Right lung (tissue), 5 donors: ENCODE measurements around the gene MYO7B. TPM values are rescaled to one million over a fixed set of nuclear protein-coding genes. Genes with fewer than 3 reads are reported as not detected.

Source experiments
- DNase-seq, 2 donors: peaks; one replicate each; pipeline ENCODE4 v3.0.0-alpha.2; 2013
- polyA plus RNA-seq, 5 donors: library from polyadenylated mRNA; unstranded; fragments of 120-200 nt; gene quantifications; one replicate each; pipeline versions ENCODE4 v1.2.1 to v1.2.3, GENCODE V29; 2013; ENCODE audit warnings: inconsistent platforms in 1 of 5, low replicate concordance in 1 of 5; ENCODE audit not compliant: insufficient read length in 5 of 5, insufficient read depth in 1 of 5

The MYO7B gene
- polyA plus RNA-seq, 5 donors: 0.51 to 1.2 (median 0.70) TPM

DNA sequence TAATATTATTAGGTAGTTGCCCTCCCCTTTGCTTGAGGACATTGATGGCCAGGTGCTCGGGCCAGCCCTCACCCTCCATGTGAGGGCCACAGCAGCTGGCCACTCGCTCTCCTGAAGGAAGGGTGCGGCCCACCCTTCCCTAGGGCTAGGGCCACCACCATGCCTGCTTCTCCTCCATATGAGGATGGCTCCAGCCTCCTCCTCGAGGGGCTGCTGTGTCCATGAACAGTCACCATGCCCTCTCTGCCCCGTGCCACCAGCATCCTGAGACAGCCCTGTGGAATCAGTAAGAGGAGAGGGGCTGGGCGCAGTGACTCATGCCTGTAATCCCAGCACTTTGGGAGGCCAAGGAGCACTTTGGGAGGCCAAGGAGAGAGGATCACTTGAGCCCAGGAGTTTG, 112.8 kb downstream of the MYO7B start:
- no peak for DNase-seq

- no peak for DNase-seq
Observed at GRCh38 chr2:127649100-127649611, 113.7 kb downstream of the MYO7B start.

- DNase-seq: peak in 1 of 2 donors; percentile 52
Observed at GRCh38 chr2:127649684-127650040, 114.2 kb downstream of the MYO7B start.

GRCh38 chr2:127650041-127650784, 114.7 kb downstream of the MYO7B start:
- DNase-seq: no peak

- no peak for DNase-seq
Observed at GRCh38 chr2:127650785-127651380, 115.4 kb downstream of the MYO7B start.

- no peak for DNase-seq
Observed at GRCh38 chr2:127651381-127651809, 115.9 kb downstream of the MYO7B start.

GRCh38 chr2:127651971-127652550, 116.6 kb downstream of the MYO7B start:
- no peak for DNase-seq

GRCh38 chr2:127652786-127653357, 117.4 kb downstream of the MYO7B start:
- no peak for DNase-seq

DNA sequence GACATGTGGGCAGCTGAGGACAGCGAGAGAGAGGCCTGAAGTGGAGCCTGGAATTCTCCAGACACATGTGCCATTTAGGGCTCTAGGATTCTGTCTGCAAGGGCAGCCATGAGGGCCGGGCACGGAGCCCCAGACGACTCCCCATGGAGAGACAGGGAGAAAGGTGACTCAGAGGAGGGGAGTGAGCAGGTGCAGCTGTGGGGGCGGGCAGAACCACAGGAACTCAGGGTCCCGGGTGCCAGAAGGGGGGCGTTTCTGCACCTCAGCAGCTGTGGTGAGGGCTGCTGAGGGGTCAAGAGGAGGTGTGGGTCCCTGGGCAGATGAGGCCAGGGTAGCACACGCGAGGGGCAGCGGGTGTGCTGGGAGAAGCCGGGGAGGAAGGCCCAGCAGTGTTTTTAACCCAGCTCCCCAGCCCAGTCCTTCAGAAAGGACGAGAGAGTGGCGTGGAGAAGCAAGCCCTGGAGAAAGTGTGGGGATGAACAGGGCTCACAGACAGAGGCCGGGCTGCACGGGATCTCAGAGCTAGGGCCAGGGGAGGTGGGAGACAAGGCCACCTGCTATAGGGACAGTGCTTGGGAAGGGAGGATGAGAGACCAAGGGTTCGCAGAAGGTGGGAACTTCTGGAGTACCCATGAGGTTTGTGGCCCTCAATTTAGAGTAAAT, 118.1 kb downstream of the MYO7B start:
- DNase-seq: no peak

DNA sequence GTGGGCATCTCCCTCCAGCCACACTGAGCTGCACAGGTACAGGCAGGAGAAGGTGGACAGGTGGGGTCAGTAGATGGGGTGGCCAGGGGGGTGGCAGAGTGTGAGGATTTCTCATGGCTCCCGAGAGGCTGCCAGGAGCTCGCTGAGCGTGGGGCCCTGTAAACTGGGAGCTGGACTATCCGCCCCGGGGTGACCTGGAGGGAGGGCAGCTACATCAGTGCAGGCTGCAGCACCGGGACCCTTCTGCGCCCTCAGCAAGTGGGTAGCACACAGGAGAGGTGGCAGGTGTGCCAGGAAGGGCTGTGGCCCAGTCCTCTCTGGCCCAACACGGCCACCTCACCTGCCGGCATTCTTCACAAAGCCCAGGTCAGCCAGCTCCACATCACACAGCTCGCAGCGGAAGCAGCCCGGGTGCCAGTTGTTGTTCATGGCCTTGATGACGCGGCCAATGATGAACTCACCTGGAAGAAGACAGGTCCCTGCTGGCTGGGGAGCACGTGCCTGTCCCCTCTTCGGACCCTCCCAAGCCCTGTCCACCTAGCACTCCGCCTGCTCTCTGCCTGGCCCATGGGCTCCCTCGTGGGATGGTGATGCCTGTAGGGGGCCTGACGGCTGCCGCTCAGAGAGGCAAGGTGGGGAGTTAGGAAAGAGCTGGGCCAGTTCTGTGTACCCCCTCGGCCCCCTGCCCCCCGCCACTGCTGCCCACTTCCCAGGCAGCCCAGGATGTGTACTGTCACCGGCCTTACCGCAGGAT, 118.8 kb downstream of the MYO7B start:
- DNase-seq: no peak

DNA sequence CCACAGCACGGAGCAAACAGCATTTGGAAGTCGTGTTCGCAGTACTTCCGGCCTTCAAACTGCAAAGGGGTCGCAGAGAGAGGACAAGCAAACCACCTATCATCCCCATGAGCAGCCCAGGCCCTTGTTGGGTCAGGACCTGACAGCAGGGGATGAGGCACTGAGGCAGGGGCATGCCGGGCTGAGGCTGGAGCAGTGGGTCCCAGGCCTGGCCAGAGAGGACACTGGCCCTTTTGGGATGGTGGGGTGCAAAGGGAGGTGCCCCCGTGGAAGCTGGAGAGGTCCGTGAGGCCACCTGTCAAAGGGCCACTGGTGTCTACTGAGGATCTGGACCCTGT, 119.3 kb downstream of the MYO7B start:
- no peak for DNase-seq

- DNase-seq: no peak
Observed at GRCh38 chr2:127655209-127656073, 120.0 kb downstream of the MYO7B start.

- DNase-seq: no peak
Observed at GRCh38 chr2:127656569-127657231, 121.2 kb downstream of the MYO7B start.

DNA sequence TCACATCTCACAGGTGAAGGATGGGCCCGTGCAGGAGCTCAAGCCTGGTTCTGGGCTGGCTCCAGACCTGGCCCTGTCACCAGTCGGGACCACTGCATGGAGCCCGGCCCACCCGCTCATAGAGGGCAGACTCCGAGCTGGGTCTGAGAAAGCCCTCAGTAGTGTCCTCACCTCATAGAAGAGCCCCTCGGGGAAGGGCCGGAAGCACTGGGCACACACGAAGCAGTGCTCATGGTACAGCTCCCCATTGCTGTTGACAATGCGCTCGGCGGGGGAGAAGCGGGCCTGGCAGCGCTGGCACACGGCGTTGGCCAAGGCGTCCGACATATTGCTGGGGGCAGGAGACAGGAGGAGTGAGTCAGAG, 121.7 kb downstream of the MYO7B start:
- no peak for DNase-seq

- no peak for DNase-seq
Observed at GRCh38 chr2:127658146-127658545, 122.7 kb downstream of the MYO7B start.

DNA sequence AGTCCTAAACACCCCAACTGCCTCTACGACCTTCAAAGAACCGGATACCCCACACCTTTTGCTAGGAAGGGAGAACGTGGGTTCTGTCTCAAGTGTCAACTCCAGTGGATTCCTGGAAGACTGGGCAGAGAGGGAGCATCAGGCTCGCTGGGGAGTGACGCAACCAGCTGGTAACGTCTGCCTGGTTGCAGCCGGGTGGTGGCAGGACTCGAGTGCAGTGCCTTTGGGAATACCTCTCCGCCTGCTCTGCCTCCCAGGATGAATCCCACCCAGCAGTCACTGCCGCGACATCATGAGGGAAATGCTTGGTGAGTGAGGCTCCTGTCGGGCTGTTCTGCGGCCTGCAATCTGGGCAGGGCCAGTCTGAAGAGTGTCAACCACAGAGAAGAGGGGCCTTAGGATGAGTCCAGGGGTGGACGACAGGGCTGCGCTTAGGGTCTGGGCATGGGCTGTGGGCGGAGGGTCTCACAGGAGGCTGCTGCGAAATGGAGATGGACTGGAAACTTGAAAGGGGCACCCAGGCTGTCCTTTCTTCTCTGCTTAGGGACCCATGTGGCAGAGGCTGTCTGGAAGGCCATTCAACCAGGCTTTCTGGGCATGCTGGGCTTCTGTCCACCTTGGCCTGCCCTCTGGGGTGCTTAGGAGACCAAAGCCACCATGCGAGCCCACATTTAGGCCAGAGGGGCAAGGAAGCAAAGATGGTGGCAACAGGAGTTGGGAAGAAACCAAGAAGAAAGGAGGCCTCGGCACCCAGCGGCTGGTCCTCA, 123.3 kb downstream of the MYO7B start:
- DNase-seq: no peak

DNA sequence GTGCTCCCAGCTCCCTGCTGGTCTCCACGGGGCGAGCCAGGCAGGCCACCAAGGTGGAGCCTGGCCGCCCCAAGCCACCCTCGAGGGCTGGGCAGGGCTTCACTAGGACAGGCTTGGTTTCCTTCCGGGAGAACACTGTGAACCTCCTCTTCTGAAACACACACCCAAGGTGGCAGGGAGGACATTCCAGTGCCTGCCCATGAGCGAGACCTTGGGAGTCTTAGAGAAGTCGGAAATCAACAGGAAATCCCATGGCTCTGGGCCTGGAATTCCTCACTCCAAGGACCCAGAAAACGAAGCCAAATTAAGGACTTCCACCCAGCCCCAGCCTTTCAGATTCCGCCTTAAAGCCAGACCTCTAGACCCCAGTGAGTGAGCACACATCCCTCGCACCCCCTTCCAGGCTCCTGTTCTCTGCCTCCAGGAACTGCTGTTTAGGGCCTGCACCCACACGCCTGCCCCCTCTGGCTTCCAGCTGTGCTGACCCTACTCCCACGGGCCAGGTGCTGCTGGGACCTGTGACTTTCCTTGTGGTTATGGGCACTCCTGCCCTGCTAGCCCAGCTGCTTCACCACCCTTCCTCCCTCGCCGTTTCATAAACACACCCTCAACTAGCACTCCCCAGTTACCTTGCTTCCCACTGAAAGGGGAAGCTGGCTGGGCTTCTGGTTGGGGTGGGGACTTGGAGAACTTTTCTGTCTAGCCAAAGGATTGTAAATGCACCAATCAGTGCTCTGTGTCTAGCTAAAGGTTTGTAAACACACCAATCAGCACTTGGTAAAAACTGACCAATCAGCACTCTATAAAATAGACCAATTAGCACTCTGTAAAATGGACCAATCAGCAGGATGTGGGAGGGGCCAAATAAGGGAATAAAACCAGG, 124.2 kb downstream of the MYO7B start:
- no peak for DNase-seq

GRCh38 chr2:127660291-127660578, 124.8 kb downstream of the MYO7B start:
- DNase-seq: no peak
